ENCODE results near the gene SLC8A2.

- no peak for TF ChIP-seq POLR2AphosphoS5 (IDR thresholded peaks at IDR 0.05; ENCODE audit: low read depth, low read length)
- TF ChIP-seq FOXP2 (optimal IDR thresholded peaks at IDR 0.05; ENCODE audit: borderline replicate concordance, extremely low read depth, extremely low read length, insufficient read depth): no peak
These were observed 32.1 kb upstream of the SLC8A2 start for GRCh38 chr19:47503826-47504150.
